Iris pigment epithelial cell (primary cell): ENCODE data around the gene EYA3.
A peak's percentile ranks its signal among the peaks of the same experiment; 100 is the strongest.

Experiments used
- DNase-seq: peaks from one replicate; pipeline ENCODE4 v3.0.0-alpha.2; 2011; ENCODE audit warnings: low read depth

EYA3 gene

GRCh38 chr1:28071813-28072212 is 16.6 kb downstream of the EYA3 start:
- DNase-seq, result no peak

DNA sequence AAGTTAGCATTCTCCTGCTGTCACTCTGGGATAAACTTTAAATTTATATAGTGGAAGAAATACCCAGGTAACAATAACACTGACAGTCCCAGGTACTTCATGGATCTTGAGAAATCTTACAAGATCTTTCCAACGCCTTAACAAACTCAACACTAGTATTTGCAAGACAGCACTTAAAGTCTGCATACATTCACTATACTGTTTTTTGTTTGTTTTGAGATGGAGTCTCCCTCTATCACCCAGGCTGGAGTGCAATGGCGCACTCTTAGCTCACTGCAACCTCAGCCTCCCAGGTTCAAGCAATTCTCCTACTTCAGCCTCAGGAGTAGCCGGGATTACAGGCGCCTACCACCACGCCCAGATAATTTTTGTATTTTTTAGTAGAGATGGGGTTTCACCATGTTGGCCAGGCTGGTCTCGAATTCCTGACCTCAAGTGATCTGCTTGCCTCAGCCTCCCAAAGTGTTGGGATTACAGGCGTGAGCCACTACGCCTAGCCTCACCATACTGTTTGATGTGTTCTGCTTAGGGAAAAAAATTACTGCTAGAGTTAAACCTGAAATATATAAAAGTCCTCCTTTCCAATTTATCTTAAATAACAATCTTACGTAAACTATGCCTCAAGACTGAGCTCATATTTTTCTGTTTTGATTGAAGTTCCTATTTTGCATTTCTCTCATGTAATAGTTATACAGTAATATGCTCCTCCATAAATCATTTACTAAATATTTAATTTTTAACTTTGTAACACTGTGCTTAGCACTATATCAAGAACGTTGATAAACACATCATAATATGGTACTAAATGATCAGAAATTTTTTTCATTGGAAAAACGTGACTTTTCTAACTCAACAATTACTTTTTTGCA is 17.5 kb downstream of the EYA3 start:
- DNase-seq, result no peak

GRCh38 chr1:28067523-28068090 is 20.8 kb downstream of the EYA3 start:
- peak; percentile 59 for DNase-seq

- no peak for DNase-seq
These were observed 21.8 kb downstream of the EYA3 start for GRCh38 chr1:28066393-28067154.

DNA sequence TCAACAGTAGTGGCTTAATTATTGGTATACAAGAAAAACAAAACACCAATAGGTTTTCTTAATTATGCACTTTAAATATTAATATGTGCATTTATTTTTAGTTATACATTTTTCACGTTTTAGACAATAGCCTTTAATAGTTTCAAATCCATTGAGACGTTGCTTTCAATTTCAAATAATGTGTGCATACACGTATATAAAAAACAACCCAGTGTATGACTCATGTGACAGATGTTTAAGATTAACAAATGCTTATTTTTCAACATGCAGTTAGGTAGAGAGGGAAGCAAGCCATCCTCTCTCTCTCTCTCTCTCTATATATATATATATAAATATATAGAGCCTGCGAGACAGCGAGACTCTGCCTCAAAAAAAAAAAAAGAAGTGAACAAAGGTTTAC is 24.3 kb downstream of the EYA3 start:
- DNase-seq, result peak; percentile 64

DNA sequence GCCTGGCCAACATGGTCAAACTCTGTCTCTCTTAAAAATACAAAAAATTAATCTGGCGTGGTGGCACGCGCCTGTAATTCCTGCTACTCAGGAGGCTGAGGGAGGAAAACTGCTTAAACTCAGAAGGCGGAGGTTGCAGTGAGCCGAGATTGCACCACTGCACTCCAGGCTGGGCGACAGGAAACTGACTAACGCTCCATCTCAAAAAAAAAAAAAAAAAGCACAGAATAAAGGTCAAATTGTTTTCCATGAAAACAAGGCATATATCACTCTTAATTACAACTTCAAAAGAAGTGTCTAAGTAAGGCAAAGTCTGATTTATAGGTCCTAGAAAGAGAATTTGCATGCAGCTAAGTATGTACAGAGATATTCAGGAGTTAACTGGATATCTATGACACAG is 25.6 kb downstream of the EYA3 start:
- peak; percentile 61 for DNase-seq

DNA sequence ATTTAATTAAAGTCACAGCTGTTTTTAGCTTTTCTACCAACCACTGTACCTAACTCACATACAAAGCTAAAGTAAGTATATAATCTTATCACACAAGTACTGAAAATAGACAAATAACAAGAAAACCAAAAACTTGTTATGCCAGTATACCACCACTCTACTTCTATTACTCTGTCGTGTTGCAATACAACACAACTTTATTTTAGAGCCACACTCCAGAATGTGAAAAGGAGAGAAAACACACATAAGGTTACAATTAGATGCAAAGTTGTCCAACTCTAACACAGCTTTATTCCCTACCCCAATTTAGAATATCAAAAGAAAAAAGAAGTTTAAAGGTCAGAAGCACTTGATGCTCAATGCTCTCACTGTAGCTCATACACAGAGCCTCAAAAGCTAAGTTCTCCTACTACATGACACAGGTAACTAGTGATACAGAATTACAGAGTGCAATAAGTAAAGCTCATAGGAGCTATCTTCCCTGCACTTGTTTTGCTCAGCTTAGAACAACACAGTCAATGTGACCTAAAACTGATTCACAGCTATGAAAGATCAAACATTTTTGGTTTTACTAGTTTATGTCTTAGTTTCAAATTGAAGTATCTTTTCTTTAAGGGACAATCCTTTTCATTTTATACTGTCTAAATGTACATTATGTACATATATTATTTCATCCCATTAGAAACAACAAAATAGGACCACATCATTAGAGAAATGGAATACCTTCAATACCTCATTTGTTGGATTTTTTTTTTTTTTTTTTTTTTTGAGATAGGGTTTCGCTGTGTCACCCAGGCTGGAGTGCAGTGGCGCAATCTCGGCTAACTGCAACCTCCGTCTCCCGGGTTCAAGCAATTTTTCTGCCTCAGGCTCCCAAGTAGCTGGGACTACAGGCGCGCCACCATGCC is 29.2 kb downstream of the EYA3 start:
- DNase-seq, result no peak

DNA sequence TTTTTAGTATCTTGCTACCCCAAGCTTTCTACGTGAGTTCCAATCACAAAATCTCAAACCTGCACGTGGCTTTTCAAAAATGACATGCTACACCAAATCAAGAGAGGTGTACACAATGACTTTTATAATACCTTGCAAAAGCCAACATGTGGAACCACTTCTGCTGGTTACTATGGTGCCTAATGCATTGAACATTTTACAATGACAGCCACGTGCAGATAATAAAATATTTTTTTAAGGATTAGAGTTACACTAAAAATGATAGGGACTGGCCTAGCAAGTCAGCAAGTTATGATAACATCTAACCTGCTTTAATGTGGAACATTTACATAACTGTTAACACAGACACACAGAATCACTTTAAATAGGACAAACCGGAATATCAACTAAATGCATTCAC is 30.2 kb downstream of the EYA3 start:
- DNase-seq, result no peak

DNA sequence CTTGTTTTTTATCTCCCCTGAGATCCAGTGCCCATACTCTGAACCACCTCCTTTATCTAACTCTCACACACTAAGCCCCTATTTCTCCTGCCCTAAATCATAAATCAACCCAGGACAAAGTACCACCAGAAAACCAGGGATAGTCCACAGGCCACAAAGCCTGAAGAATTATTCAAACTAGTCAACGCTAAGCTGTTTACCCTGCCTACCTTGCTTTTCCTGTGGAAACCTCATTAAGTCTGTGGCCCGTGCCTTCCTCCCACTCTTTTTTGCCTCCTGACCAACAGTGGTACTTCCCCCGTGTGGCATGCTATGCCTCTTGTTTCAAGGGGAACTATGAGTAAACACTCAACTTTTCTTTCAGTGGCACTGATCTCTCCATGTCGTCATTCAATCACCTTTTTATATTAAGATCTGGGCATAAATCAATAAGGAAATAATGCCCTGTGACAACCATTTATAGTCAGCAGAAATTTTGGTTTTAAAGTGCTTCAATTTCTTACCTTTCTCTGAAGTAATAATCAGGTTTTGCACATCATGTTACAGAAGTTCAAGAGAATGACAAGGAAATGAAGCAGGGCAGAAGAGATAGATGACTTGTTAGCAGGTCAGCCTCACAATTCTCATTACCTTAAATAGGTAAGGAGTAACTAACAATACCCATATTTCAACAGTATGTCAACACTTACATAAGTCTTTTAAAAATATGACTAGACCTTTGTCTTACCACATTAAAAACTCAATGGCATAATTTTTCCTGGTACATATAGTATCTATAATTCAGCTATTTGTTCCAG is 32.1 kb downstream of the EYA3 start:
- DNase-seq, result no peak

DNA sequence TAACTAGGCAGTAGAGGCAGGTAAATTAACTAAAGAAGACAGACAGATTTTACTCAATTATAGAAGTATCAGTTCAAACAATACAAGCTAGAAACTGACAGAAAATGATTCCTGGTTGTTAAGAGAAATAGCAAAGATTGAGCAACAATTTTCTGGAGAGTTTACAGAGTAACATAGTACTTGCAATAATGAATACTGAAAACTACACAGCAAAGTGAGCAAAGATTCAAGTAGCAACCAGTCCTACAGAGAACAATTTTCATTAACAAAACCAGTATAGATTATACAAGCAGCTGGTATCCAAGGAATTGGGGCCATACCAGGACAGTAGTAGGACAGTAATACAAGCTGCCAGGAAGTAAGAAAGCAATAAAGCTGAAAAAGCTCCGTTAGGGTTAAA is 37.6 kb downstream of the EYA3 start:
- DNase-seq, result no peak

GRCh38 chr1:28046716-28047115 is 41.7 kb downstream of the EYA3 start:
- DNase-seq, result no peak

GRCh38 chr1:28045777-28046176 is 42.6 kb downstream of the EYA3 start:
- no peak for DNase-seq

DNA sequence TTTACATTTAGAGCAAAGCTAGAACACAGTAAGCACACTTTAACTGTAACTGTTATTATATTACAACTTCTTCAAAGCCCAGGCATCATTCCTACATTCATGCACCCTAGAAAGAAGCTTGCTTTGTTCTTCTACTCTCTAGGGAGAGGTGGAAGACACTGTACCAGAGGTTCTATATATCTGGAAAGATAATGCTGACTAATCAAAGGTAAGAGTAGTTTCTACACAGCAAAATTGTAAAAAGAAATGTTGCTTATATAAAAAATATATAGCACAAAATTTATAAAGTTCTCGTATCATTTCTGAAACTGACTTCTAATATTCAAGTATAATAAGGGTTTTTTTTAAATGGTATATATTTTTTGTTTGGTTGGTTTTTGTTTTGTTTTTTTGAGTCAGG is 44.0 kb downstream of the EYA3 start:
- no peak for DNase-seq

- peak; percentile 68 for DNase-seq
These were observed 49.1 kb downstream of the EYA3 start for GRCh38 chr1:28039341-28039740.

- DNase-seq, result no peak
These were observed 50.5 kb downstream of the EYA3 start for GRCh38 chr1:28037946-28038345.

GRCh38 chr1:28037206-28037605 is 51.2 kb downstream of the EYA3 start:
- DNase-seq, result no peak

DNA sequence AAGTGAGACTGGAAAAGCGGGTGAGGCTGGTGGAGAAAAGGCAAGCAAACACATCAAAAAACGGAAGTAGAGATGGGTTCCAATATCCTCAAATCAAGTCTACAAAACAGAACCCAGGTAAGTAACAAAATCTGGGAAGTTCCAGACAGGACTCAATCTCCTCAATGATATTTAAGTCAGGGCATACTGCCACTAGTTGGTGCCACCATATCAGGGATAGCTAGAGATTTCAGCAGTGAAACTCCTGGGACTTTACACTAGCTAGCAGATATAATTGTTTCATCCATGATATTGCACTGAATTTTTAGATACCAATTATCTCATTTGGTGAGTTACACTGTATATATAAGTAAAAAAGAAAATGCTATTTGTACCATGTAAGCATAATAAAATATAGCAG is 52.0 kb downstream of the EYA3 start:
- DNase-seq, result no peak

DNA sequence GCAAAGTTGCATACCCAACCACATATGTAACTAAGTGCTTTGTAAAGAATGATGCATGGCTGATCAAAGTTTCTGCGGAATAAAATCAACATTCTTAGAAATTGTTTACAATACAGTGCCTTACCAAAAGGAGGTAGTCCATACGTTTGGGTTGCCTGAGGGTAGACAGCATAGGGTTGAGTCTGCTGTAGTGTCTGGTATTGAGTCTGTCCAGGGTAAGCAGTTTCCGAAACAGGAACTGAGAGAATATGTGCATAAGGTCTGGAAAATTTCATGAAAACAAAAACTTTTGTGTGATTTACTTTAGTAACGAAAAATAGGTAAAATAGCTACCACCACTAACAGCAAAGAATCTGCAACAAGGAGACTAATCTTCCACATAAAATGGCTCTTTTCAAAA is 53.0 kb downstream of the EYA3 start:
- DNase-seq, result no peak

DNA sequence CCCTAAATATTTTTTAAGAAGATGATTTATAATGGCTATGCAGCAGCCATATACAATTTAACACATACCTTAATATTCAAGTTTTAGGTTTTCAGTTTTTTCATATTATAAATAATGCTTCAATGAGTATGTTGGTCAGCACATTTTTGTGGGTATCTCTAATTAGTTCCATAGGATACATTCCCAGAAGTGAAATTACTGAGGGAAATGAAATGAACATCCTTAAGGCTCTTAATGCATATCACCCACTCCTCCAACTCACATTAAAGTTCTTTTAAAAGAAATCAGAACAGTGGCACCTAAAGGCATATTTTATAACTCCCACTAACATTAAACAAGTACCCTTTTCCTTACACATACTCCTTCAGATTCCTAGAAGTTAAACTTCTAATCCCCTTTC is 56.1 kb downstream of the EYA3 start:
- no peak for DNase-seq

- DNase-seq, result no peak
These were observed 57.2 kb downstream of the EYA3 start for GRCh38 chr1:28031173-28031572.
